ENCODE data around the gene CNTN5.
"Not testable (repeated sequence)": the region's sequence is repeated elsewhere in the genome, so short reads cannot be mapped to it uniquely, and the experiment has no call there.

The CNTN5 gene

GRCh38 chr11:99257131-99257530 lies 236.4 kb downstream of the CNTN5 start:
- FAIRE-seq: no peak
- no peak for DNase-seq (ENCODE audit: extremely low spot score, insufficient read length, low read depth)

GRCh38 chr11:99260696-99261095 lies 239.9 kb downstream of the CNTN5 start:
- FAIRE-seq (no peak), DNase-seq (ENCODE audit: extremely low spot score, insufficient read length, low read depth) (no peak)

GRCh38 chr11:99268886-99269285 lies 248.1 kb downstream of the CNTN5 start:
- FAIRE-seq (no peak), DNase-seq (ENCODE audit: extremely low spot score, insufficient read length, low read depth) (no peak)

GRCh38 chr11:99271527-99271926 lies 250.8 kb downstream of the CNTN5 start:
- DNase-seq (ENCODE audit: extremely low spot score, insufficient read length, low read depth) (no peak), FAIRE-seq (no peak)

- FAIRE-seq (no peak), DNase-seq (ENCODE audit: extremely low spot score, insufficient read length, low read depth) (no peak)
Measured at GRCh38 chr11:99275521-99275920, 254.8 kb downstream of the CNTN5 start.

- FAIRE-seq (no peak), DNase-seq (ENCODE audit: extremely low spot score, insufficient read length, low read depth) (no peak)
Measured at GRCh38 chr11:99277281-99277680, 256.5 kb downstream of the CNTN5 start.

GRCh38 chr11:99279266-99279665 lies 258.5 kb downstream of the CNTN5 start:
- DNase-seq (ENCODE audit: extremely low spot score, insufficient read length, low read depth) (no peak), FAIRE-seq (no peak)

GRCh38 chr11:99281331-99281730 lies 260.6 kb downstream of the CNTN5 start:
- FAIRE-seq (no peak), DNase-seq (ENCODE audit: extremely low spot score, insufficient read length, low read depth) (no peak)

GRCh38 chr11:99297925-99298324 lies 277.2 kb downstream of the CNTN5 start:
- not testable (repeated sequence) for FAIRE-seq; DNase-seq (ENCODE audit: extremely low spot score, insufficient read length, low read depth)

GRCh38 chr11:99307510-99308088 lies 286.9 kb downstream of the CNTN5 start:
- no peak for FAIRE-seq
- DNase-seq (ENCODE audit: extremely low spot score, insufficient read length, low read depth): no peak

- no peak for FAIRE-seq
- no peak for DNase-seq (ENCODE audit: extremely low spot score, insufficient read length, low read depth)
Measured at GRCh38 chr11:99311870-99312269, 291.1 kb downstream of the CNTN5 start.

GRCh38 chr11:99316776-99317520 lies 296.2 kb downstream of the CNTN5 start:
- FAIRE-seq (no peak), DNase-seq (ENCODE audit: extremely low spot score, insufficient read length, low read depth) (no peak)

- no peak for DNase-seq (ENCODE audit: extremely low spot score, insufficient read length, low read depth)
Measured at GRCh38 chr11:99320769-99321290, 300.1 kb downstream of the CNTN5 start.

GRCh38 chr11:99325847-99326246 lies 305.1 kb downstream of the CNTN5 start:
- FAIRE-seq: no peak
- no peak for DNase-seq (ENCODE audit: extremely low spot score, insufficient read length, low read depth)

More at GRCh38 chr11:99320769-99321290, 300.1 kb downstream of the CNTN5 start:
- FAIRE-seq: no peak

- no peak for FAIRE-seq
- DNase-seq (ENCODE audit: extremely low spot score, insufficient read length, low read depth): no peak
Measured at GRCh38 chr11:99327066-99327465, 306.3 kb downstream of the CNTN5 start.

GRCh38 chr11:99327527-99327926 lies 306.8 kb downstream of the CNTN5 start:
- FAIRE-seq: no peak
- no peak for DNase-seq (ENCODE audit: extremely low spot score, insufficient read length, low read depth)

GRCh38 chr11:99333621-99334020 lies 312.9 kb downstream of the CNTN5 start:
- FAIRE-seq (no peak), DNase-seq (ENCODE audit: extremely low spot score, insufficient read length, low read depth) (no peak)

GRCh38 chr11:99343117-99343516 lies 322.4 kb downstream of the CNTN5 start:
- no peak for DNase-seq (ENCODE audit: extremely low spot score, insufficient read length, low read depth)
- FAIRE-seq: no peak

GRCh38 chr11:99349151-99349673 lies 328.5 kb downstream of the CNTN5 start:
- FAIRE-seq (no peak), DNase-seq (ENCODE audit: extremely low spot score, insufficient read length, low read depth) (no peak)

- FAIRE-seq: no peak
Measured at GRCh38 chr11:99351624-99352023, 330.9 kb downstream of the CNTN5 start.

GRCh38 chr11:99352642-99353041 lies 331.9 kb downstream of the CNTN5 start:
- FAIRE-seq (no peak), DNase-seq (ENCODE audit: extremely low spot score, insufficient read length, low read depth) (no peak)

More at GRCh38 chr11:99351624-99352023, 330.9 kb downstream of the CNTN5 start:
- no peak for DNase-seq (ENCODE audit: extremely low spot score, insufficient read length, low read depth)
